ENCODE measurements around the gene ROMO1. TPM values are rescaled to one million over a fixed set of nuclear protein-coding genes. Genes with fewer than 3 reads are reported as not detected.
"Not testable (repeated sequence)": the region's sequence is repeated elsewhere in the genome, so short reads cannot be mapped to it uniquely, and the experiment has no call there.

The ROMO1 gene
- total RNA-seq, 1 experiment from 2014 or later = 207 TPM

DNA sequence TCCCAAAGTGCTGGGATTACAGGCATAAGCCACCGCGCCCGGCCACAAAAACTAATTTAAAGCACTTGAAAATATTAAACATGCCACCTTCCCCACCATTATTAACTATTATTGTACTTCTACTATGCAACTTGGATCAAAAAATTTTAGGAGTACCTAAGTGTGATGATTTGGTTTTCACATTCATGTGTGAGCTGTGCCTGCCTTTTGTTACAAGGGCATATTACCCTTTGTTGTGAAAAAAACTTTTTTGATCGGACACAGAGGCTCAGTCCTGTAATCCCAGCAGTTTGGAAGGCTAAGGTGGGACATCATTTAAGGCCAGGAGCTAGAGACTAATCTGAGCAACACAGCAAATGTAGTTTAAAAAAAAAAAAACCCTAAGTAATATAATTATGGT lies 17.1 kb downstream of the ROMO1 start:
- H4K5ac ChIP-seq (ENCODE audit: insufficient read length, low read depth, low read length) = no peak overlapping the region
- H3K27me3 Mint-ChIP-seq (ENCODE audit: low read depth) = no peaks in the 10 kb centered on the region
- H2AFZ ChIP-seq (ENCODE audit: low read length) = no peak overlapping the region
- no peaks in the 10 kb centered on the region for H3K9me3 ChIP-seq (ENCODE audit: control insufficient read depth, low read depth, low read length)
- no peak overlapping the region for H4K8ac ChIP-seq (replicated peaks; ENCODE audit: insufficient read length, low read depth, low read length)
- no CpG with 5 or more reads among the region's 4 CpGs for WGBS (ENCODE audit: extremely low coverage, insufficient read length, low lambda C conversion rate)
- no peak overlapping the region for H3T11ph ChIP-seq (ENCODE audit: low read length)
- peaks cover 0 to 3% of the 10 kb centered on the region in 2 experiments; a peak in 3 of 4 replicates for H3K4me1 Mint-ChIP-seq
- no peak overlapping the region for H3K27ac ChIP-seq (ENCODE audit: insufficient read length, low read depth, low read length)
- no peak overlapping the region for H4K91ac ChIP-seq (ENCODE audit: insufficient read length, low read depth, low read length)
- no peaks in the 10 kb centered on the region for H3K23me2 ChIP-seq (ENCODE audit: insufficient read length, low read depth, low read length, poor library complexity, severe bottlenecking)
- no peak overlapping the region for H2BK120ac ChIP-seq (ENCODE audit: low read depth, low read length, poor library complexity, severe bottlenecking)
- H2BK15ac ChIP-seq (ENCODE audit: low read depth, low read length) = no peak overlapping the region
- no peak overlapping the region for H3K4ac ChIP-seq (ENCODE audit: low read depth, low read length)
- no peak overlapping the region for H2BK20ac ChIP-seq (ENCODE audit: low read depth, low read length, poor library complexity, severe bottlenecking)
- no peak overlapping the region for H3K9ac ChIP-seq (ENCODE audit: extremely low read depth, insufficient read length, low read length)
- DNase-seq = no peak
- TF ChIP-seq, protein P1, sequence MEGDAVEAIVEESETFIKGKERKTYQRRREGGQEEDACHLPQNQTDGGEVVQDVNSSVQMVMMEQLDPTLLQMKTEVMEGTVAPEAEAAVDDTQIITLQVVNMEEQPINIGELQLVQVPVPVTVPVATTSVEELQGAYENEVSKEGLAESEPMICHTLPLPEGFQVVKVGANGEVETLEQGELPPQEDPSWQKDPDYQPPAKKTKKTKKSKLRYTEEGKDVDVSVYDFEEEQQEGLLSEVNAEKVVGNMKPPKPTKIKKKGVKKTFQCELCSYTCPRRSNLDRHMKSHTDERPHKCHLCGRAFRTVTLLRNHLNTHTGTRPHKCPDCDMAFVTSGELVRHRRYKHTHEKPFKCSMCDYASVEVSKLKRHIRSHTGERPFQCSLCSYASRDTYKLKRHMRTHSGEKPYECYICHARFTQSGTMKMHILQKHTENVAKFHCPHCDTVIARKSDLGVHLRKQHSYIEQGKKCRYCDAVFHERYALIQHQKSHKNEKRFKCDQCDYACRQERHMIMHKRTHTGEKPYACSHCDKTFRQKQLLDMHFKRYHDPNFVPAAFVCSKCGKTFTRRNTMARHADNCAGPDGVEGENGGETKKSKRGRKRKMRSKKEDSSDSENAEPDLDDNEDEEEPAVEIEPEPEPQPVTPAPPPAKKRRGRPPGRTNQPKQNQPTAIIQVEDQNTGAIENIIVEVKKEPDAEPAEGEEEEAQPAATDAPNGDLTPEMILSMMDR (conservative IDR thresholded peaks at IDR 0.05) = no peak
- peaks cover 60 to 92% (median 91%) of the 10 kb centered on the region in 3 experiments for H3K36me3 Mint-ChIP-seq (ENCODE audit: insufficient read depth in 1 of 3, low read depth in 3 of 3)
- no peak overlapping the region for H3K23ac ChIP-seq (ENCODE audit: insufficient read length, low read depth, low read length)
- no peak overlapping the region for H3K4me3 Mint-ChIP-seq
- no peaks in the 10 kb centered on the region for H3K9me3 Mint-ChIP-seq
- H2BK12ac ChIP-seq (ENCODE audit: insufficient read length, low read depth, low read length) = no peak overlapping the region
- H3K27me3 ChIP-seq (ENCODE audit: insufficient read depth, low read length) = no peaks in the 10 kb centered on the region
- no peaks in the 10 kb centered on the region for H4K20me1 ChIP-seq (ENCODE audit: control insufficient read depth, insufficient read depth, insufficient read length)
- H3K79me1 ChIP-seq (ENCODE audit: insufficient read depth, low read depth, low read length, poor library complexity, severe bottlenecking) = peaks cover 5% of the 10 kb centered on the region
- no peak overlapping the region for H3K4me2 ChIP-seq (ENCODE audit: insufficient read depth, insufficient read length, low read length)
- no peaks in the 10 kb centered on the region for H3K79me2 ChIP-seq (ENCODE audit: insufficient read depth, low read length)
- H3K56ac ChIP-seq (ENCODE audit: insufficient read length, low read depth, low read length) = no peak overlapping the region
- H3K4me1 ChIP-seq (ENCODE audit: insufficient read depth, low read length) = no peaks in the 10 kb centered on the region
- H2BK5ac ChIP-seq (ENCODE audit: insufficient read length, low read length) = no peak overlapping the region
- H3K18ac ChIP-seq (ENCODE audit: insufficient read length, low read depth, low read length) = no peak overlapping the region
- no peak overlapping the region for H2AK5ac ChIP-seq (ENCODE audit: insufficient read length, low read length)
- peak overlapping the region in 1 of 3 experiments; percentile 39; a peak in 1 of 7 replicates for H3K27ac Mint-ChIP-seq
- no peak overlapping the region for H3K14ac ChIP-seq (ENCODE audit: insufficient read depth, low read length)

DNA sequence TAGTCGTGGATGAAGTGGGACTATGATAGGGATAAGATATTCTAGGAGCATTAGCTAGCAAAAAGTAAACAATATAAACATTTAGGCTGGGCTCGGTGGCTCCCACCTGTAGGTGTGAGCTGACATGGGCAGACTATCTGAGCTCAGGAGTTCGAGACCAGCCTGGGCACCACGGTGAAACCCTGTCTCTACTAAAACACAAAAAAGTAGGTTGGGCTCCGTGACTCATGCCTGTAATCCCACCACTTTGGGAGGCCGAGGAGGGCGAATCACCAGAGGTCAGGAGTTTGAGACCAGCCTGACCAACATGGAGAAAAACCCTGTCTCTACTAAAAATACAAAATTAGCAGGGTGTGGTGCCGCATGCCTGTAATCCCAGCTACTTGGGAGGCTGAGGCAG lies 19.1 kb downstream of the ROMO1 start:
- H3T11ph ChIP-seq (ENCODE audit: low read length); H3K79me2 ChIP-seq (ENCODE audit: insufficient read depth, low read length); H3K4me1 ChIP-seq (ENCODE audit: insufficient read depth, low read length); H3K23me2 ChIP-seq (ENCODE audit: insufficient read length, low read depth, low read length, poor library complexity, severe bottlenecking); H4K91ac ChIP-seq (ENCODE audit: insufficient read length, low read depth, low read length); H4K20me1 ChIP-seq (ENCODE audit: control insufficient read depth, insufficient read depth, insufficient read length); H3K18ac ChIP-seq (ENCODE audit: insufficient read length, low read depth, low read length); H3K9me3 Mint-ChIP-seq; H4K5ac ChIP-seq (ENCODE audit: insufficient read length, low read depth, low read length); H2BK5ac ChIP-seq (ENCODE audit: insufficient read length, low read length); H3K27ac ChIP-seq (ENCODE audit: insufficient read length, low read depth, low read length); H3K4me1 Mint-ChIP-seq; H2BK12ac ChIP-seq (ENCODE audit: insufficient read length, low read depth, low read length); H2BK120ac ChIP-seq (ENCODE audit: low read depth, low read length, poor library complexity, severe bottlenecking); H3K9me3 ChIP-seq (ENCODE audit: control insufficient read depth, low read depth, low read length); H3K56ac ChIP-seq (ENCODE audit: insufficient read length, low read depth, low read length); H3K27me3 Mint-ChIP-seq (ENCODE audit: low read depth); H2AFZ ChIP-seq (ENCODE audit: low read length); H3K4me3 Mint-ChIP-seq; DNase-seq; H3K4ac ChIP-seq (ENCODE audit: low read depth, low read length); H3K14ac ChIP-seq (ENCODE audit: insufficient read depth, low read length); H3K79me1 ChIP-seq (ENCODE audit: insufficient read depth, low read depth, low read length, poor library complexity, severe bottlenecking); H2BK15ac ChIP-seq (ENCODE audit: low read depth, low read length); H3K27me3 ChIP-seq (ENCODE audit: insufficient read depth, low read length); H2AK5ac ChIP-seq (ENCODE audit: insufficient read length, low read length); H3K4me2 ChIP-seq (ENCODE audit: insufficient read depth, insufficient read length, low read length); H2BK20ac ChIP-seq (ENCODE audit: low read depth, low read length, poor library complexity, severe bottlenecking); H3K9ac ChIP-seq (ENCODE audit: extremely low read depth, insufficient read length, low read length); H4K8ac ChIP-seq (replicated peaks; ENCODE audit: insufficient read length, low read depth, low read length); H3K23ac ChIP-seq (ENCODE audit: insufficient read length, low read depth, low read length): not testable (repeated sequence)
- Mint-ChIP-seq H3K27ac (peak overlapping the region in 1 of 3 experiments; percentile 93; a peak in 2 of 7 replicates), H3K36me3 (ENCODE audit: insufficient read depth in 1 of 3, low read depth in 3 of 3) (peaks cover 60 to 96% (median 93%) of the 10 kb centered on the region in 3 experiments)
- no CpG with 5 or more reads among the region's 8 CpGs for WGBS (ENCODE audit: extremely low coverage, insufficient read length, low lambda C conversion rate)

All from H9 (cell line).